ENCODE results near the gene SDK2.

Gene SDK2

GRCh38 chr17:73445466-73445865 lies 198.8 kb downstream of the SDK2 start:
- H3K4me3 ChIP-seq (ENCODE audit: low read depth, low read length): no peak overlapping the region
- DNase-seq (ENCODE audit: low read depth, low spot score): no peak
- in situ Hi-C loops (cut with HindIII; ENCODE audit: low sequenced_read_pairs): no loop called here
- TF ChIP-seq, protein P1, sequence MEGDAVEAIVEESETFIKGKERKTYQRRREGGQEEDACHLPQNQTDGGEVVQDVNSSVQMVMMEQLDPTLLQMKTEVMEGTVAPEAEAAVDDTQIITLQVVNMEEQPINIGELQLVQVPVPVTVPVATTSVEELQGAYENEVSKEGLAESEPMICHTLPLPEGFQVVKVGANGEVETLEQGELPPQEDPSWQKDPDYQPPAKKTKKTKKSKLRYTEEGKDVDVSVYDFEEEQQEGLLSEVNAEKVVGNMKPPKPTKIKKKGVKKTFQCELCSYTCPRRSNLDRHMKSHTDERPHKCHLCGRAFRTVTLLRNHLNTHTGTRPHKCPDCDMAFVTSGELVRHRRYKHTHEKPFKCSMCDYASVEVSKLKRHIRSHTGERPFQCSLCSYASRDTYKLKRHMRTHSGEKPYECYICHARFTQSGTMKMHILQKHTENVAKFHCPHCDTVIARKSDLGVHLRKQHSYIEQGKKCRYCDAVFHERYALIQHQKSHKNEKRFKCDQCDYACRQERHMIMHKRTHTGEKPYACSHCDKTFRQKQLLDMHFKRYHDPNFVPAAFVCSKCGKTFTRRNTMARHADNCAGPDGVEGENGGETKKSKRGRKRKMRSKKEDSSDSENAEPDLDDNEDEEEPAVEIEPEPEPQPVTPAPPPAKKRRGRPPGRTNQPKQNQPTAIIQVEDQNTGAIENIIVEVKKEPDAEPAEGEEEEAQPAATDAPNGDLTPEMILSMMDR (IDR thresholded peaks at IDR 0.05; ENCODE audit: low read depth, low read length): no peak

GRCh38 chr17:73444021-73444420 lies 200.2 kb downstream of the SDK2 start:
- TF ChIP-seq, protein P1 (IDR thresholded peaks at IDR 0.05; ENCODE audit: low read depth, low read length): no peak
- H3K4me3 ChIP-seq (ENCODE audit: low read depth, low read length): no peak overlapping the region
- no peak for DNase-seq (ENCODE audit: low read depth, low spot score)
- in situ Hi-C loops (cut with HindIII; ENCODE audit: low sequenced_read_pairs): no loop called here

DNA sequence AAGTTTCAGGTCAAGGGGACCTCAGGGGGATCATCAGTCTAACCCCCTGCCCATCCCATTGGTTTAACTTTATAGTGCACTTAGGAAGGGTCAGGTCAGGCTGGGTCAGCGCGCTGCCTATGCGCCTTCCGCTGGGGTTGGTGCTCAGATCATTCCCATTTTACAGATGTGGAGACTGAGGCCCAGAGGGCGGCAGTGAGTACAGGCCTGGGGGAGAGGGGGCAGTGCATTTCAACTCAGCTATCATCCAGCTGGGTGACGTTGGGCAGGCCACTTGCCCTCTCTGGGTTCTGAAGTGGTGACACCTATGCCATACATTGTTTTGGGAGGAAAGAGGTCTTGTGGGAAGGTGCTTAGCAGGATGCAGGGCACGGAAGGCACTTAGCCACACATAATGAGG lies 204.6 kb downstream of the SDK2 start:
- no peak overlapping the region for H3K4me3 ChIP-seq (ENCODE audit: low read depth, low read length)
- DNase-seq (ENCODE audit: low read depth, low spot score): no peak
- TF ChIP-seq, protein P1 (IDR thresholded peaks at IDR 0.05; ENCODE audit: low read depth, low read length): no peak
- in situ Hi-C loops (cut with HindIII; ENCODE audit: low sequenced_read_pairs): no loop called here

DNA sequence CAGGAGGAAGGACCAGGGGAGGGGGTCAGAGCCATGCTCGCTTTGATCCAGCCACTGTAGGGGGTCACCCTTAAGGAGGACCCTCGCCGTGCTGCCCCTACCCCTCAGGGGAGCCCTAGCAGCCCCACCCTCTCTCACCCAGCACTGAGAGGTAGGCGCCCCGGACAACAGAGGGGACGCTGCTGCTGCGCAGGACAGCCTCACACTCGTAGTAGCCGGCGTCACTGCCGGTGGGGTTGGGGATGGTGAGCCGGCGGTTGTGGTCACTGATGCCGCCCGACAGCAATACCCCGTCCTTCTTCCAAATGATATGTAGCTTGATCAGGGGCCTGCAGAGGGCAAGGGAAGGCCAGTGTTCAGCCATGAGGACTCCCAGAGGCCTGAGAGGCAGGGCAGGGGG lies 206.4 kb downstream of the SDK2 start:
- no peak overlapping the region for H3K4me3 ChIP-seq (ENCODE audit: low read depth, low read length)
- no peak for DNase-seq (ENCODE audit: low read depth, low spot score)
- in situ Hi-C loops (cut with HindIII; ENCODE audit: low sequenced_read_pairs): no loop called here
- TF ChIP-seq, protein P1 (IDR thresholded peaks at IDR 0.05; ENCODE audit: low read depth, low read length): no peak

DNA sequence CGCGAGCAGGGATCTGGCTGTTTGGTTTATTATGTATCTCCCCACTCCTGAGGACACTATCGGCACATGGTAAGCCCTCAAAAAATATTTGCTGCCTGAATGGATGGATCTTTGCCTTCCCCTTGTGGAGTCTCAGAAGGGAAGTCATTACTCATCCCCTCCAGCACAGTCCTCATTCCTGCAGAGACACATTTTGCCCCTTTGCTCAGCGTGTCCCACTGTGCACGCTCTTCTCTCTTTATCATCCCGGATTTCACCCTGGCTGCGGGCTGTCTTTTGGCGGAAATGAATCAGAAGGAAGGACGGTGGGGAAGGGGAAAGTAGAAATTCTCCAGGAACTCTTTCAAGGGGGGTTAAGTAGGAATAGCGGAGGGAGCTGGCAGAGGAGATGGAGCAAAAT lies 207.3 kb downstream of the SDK2 start:
- H3K4me3 ChIP-seq (ENCODE audit: low read depth, low read length): no peak overlapping the region
- peak; percentile 51 for DNase-seq (ENCODE audit: low read depth, low spot score)
- in situ Hi-C loops (cut with HindIII; ENCODE audit: low sequenced_read_pairs): no loop called here
- TF ChIP-seq, protein P1 (IDR thresholded peaks at IDR 0.05; ENCODE audit: low read depth, low read length): no peak

DNA sequence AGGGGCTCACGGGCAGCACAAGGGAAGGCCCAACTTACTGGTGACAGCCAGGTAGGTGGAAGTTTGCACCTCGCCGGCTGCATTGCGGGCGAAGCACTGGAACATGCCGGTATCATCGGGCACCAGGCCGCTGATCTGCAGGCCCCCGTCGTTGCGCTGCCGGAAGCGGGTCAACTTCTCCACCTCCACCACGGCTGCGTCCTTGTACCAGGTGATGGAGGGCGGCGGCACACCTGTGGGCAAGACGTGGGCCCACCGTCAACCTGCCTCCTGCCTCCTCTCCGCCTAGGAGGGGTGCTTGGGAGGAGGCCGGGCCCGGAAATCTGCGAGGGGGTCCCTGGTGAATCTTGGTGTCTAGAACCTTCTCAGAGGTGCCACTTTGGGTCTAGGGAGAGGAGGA lies 208.8 kb downstream of the SDK2 start:
- no peak for DNase-seq (ENCODE audit: low read depth, low spot score)
- TF ChIP-seq, protein P1 (IDR thresholded peaks at IDR 0.05; ENCODE audit: low read depth, low read length): no peak
- in situ Hi-C loops (cut with HindIII; ENCODE audit: low sequenced_read_pairs): no loop called here
- no peak overlapping the region for H3K4me3 ChIP-seq (ENCODE audit: low read depth, low read length)

DNA sequence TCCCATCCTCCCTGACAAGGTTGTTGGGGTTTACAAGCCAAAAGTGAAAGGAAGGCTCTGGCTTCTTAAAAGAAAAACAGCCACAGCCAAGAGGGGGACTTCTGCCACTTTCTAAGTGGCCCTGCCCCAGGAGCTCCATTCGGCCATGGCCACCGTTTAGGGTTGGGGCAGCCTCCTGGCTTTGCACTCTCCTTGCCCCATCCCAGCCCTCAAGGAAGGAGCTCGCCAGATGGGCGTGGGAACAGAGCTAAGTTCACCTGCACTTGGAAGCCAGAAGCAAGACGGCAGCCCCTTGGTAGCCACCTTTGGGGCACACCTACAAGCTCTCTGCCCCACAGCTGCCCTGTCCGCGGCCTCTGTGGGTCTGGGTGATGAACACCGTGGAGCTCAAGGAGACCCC lies 210.1 kb downstream of the SDK2 start:
- in situ Hi-C loops (cut with HindIII; ENCODE audit: low sequenced_read_pairs): no loop called here
- no peak for DNase-seq (ENCODE audit: low read depth, low spot score)
- TF ChIP-seq, protein P1 (IDR thresholded peaks at IDR 0.05; ENCODE audit: low read depth, low read length): no peak
- H3K4me3 ChIP-seq (ENCODE audit: low read depth, low read length): no peak overlapping the region

Measured in astrocyte of the spinal cord (primary cell).